NCI-H748 (cell line): ENCODE measurements around the gene PLCL2.
A peak's percentile ranks its signal among the peaks of the same experiment; 100 is the strongest.
"Not testable (repeated sequence)": the region's sequence is repeated elsewhere in the genome, so short reads cannot be mapped to it uniquely, and the experiment has no call there.

ENCODE experiments used
- DNase-seq: peaks from one replicate; lab custom pipeline; 2025; ENCODE audit not compliant: unreplicated experiment; lab: John Stamatoyannopoulos, UW

The PLCL2 gene

DNA sequence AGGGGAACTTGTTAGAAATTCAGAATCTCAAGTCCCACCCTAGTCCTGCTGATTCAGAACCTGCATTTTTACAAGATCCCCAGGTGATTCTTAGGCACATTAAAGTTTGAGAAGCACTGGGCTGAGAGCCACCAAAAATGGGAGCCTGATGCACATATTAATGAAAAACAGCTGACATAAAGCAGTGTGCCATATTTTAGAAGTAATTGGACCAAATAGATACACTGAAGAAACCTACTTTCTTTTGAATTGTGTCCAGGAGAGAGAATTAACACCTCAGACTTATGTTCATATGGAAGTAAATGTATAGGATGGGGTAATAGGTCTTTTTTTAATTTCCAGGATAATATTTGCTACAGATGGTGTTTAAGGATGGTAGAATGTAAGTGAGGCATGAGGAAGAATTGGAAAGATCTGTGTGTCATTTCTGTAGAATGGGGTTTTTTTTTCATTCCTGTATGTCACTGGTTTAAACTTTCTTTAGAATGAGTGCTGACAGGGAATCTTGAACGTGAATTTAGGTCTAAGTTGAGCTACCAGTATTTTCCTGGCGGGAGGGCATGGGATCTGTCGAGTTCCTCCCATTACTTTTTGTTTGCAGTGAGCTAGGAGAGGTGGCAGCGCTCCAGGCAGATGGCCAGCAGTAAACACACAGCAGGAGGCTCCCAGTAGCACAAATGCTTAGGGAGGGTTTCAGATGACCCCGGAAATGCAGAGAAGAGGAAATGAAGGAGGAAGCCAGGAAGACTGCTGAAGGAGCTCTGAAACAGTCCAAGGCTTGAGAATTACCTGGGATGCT lies 185.6 kb downstream of the PLCL2 start:
- peak; percentile 51 for DNase-seq

DNA sequence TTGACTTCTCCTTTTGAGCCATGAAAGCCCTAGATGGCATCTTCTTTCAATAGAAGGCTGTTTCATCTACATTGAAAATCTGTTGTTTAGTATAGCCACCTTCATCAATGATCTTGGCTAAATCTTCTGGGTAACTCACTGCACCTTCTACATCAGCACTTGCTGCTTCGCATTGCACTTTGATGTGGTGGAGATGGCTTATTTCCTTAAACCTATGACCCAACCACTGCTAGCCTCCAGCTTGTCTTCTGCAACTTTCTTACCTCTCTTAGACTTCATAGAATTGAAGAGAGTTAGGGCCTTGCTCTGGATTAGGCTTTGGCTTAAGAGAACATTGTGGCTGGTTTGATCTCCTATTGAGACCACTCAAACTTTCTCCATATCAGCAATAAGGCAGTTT lies 189.8 kb downstream of the PLCL2 start:
- no peak for DNase-seq

GRCh38 chr3:17075358-17075757 lies 190.6 kb downstream of the PLCL2 start:
- DNase-seq, result no peak

GRCh38 chr3:17075907-17076306 lies 191.2 kb downstream of the PLCL2 start:
- DNase-seq, result no peak

GRCh38 chr3:17076940-17077605 lies 192.3 kb downstream of the PLCL2 start:
- no peak for DNase-seq

DNA sequence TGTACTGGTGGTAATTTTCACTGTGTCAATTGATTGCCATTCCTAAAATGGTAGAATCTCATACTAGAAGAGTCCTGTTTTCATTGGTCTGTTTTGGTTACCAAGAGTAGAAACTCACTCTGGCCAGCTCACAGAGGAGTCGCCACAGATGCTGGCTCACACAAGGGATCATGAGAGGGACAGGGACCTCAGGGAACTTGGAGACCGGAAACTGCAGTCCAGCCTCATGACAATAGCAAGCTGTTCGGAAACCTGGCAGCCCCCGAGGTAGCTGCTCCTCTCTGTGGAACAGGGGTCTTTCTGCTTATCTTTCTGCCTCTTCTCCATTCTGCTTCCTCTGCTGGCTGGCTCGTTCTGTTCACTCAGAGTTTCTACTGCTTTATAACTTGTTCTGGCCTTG lies 192.9 kb downstream of the PLCL2 start:
- DNase-seq, result no peak

DNA sequence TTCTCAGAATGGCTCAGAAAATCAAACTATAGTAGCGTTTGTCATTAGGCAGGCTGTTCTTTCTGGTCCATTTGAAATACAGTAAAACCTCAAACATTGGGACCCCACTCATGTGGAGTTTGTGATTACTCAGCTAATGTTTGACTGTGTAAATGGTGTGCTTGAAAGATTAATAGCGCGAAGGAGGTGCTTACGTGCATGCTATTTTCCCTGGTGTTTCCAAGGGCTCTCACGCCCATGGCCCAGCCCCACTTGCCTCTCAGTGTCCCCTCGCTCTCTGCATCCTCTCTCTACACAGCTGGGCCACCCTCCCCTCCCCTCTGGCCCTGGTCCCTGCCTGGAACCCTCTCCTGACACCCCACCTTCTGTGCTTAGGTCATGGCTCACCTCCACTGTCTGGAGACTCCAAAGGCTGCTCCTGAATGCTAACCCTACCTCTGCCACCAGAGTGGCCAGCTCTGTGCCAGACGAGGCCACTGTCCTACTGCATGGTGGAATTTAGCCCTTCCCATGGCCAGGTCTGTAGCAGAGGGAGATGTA lies 194.2 kb downstream of the PLCL2 start:
- peak; percentile 43 for DNase-seq

DNA sequence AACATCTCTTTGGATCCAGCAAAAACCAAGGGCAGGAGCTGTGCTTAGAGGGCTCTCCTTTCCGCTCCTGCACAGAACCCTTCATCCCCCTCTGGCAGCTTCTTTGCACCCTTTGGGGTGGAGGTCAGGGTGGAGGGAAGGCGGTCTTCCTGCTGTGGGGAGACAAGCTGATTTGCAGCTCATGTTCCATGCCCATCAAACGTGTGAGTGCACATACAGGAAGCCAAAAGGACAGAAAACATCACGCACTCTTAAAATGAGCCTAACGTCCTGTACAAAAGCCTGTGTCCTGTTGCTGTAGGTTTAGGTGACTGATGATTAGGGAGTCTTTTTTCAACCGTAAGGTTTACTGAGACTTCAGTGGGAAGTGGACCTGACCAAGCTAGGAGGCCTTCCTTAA lies 195.2 kb downstream of the PLCL2 start:
- no peak for DNase-seq

- no peak for DNase-seq
These were observed 196.8 kb downstream of the PLCL2 start for GRCh38 chr3:17081520-17081919.

GRCh38 chr3:17087509-17087908 lies 202.8 kb downstream of the PLCL2 start:
- no peak for DNase-seq

DNA sequence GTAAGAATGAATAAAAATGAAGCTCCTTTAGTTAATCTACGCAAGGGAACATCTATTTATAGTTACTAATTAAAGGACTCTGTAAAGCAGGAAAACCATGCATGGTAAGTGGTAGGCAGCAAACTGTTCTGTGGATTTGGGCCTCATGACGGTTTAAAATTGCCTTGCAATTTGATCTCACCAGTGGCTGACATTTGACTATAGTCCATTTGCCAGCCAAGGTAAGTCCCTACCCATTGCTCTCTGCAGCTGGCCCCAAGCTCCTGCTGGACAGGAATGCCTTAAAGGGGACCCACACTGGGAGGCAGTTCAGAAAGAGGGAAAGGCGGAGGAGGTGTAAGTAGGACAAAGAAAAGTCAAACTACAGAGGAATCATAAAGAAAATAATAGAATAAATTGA lies 203.3 kb downstream of the PLCL2 start:
- no peak for DNase-seq

DNA sequence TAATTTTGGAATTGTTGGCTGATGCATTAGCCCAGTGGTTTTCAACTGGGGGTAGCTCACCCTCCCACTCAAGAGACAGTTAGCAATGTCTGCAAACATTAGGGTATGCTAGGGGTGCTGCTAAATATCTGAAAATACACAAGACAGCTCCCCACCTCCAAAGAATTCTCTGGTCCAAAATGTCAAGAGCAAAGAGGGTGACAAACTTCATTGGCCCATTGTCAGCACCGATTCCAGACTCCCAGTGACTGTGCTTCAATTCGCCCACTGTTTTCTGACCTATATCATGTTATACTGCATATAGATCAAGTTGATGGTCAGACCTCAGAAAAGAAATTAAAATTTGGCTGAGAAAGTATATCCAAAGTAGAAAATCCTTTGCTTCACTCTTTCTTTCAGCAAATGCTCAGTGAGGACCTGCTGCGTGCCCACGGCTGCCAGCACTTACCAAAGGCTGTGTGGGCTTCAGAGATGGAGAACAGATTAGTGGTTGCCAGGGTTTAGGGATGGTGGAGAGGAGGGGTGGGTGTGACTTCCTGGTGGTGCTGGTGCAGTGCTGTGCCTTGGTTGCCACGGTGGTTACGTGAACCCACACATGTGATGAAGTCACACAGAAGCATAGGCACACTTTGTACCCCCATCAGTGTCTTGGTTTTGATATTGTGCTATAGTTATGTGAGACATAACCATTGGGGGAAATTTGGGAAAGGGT lies 204.0 kb downstream of the PLCL2 start:
- no peak for DNase-seq

GRCh38 chr3:17089314-17089700 lies 204.6 kb downstream of the PLCL2 start:
- no peak for DNase-seq

- no peak for DNase-seq
These were observed 205.7 kb downstream of the PLCL2 start for GRCh38 chr3:17090280-17090983.

DNA sequence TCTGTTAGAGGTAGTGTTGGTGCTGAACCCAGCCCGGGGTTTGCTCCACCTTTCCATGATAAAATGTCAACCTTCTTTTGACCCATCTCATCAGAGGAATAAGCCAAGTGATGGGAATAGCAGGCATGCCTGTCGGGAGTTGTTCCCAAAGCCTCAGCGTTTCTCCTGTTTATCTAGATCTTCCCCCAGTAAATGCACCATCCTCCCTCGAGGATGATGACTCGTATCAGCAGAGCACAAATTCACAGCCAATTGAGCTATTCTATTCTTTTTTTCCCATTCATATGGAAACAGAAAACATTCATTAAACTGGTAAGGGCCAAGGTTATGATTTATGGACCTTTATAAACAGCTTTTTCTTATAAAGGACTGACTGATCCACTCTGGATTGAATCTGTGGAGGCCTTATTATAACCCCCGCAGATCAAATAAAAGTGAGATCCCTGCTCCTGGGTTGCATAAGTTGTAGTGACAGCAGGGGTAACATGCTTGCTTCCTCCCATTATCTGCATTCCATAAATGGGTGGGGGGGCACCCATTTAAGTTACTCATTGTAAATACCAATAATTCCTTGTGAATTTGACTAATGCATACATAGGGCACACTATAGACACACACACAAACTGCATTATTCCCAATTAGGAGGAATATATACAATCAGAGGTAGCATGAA lies 207.3 kb downstream of the PLCL2 start:
- no peak for DNase-seq

DNA sequence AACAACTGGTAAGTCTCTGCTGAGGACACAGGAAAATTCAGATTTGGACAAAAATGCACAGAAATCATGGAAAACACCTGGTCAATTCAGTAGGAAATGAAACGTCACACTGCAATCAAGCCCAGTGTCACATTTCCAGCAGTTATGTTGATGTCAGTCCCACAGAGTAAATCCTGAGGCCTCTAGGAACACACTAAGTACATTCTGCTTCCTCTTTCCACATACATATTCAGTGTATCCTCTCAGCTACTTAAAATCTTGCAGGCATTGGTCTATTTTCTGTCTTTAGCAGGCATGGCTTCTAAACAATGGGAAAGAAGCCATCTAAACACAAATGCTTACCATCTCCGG lies 207.8 kb downstream of the PLCL2 start:
- no peak for DNase-seq

DNA sequence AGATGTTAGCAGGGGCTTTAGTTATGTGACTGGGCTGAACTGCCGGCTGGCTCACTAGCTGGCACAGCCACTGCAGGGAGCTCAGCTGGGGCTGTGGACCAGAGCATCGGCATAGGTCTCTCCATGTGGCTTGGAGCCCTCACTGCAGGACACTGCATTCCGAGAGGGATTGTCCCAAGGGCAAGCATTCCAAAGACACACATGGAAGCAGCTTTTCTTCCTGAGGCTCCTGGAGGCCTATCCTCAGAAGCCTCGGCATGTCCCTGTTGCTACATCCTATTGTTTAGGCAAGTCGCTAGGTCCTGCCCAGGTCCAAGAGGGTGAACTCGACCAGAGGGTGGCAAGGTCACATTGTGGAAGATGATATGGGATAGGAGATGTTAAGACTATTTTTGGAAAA lies 209.8 kb downstream of the PLCL2 start:
- DNase-seq, result no peak

- no peak for DNase-seq
These were observed 218.8 kb downstream of the PLCL2 start for GRCh38 chr3:17103579-17103978.

DNA sequence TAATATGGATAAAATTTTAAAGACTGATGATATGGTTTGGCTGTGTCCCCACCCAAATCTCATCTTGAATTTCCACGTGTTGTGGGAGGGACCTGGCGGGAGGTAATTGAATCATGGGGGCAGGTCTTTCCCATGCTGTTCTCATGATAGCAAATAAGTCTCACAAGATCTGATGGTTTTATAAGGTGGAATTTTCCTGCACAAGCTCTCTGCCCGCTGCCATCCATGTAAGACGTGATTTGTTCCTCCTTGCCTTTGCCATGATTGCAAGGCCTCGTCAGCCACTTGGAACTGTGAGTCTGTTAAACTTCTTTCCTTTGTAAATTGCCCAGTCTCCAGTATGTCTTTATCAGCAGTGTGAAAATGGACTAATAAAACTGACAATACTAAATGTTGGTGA lies 222.0 kb downstream of the PLCL2 start:
- DNase-seq, result not testable (repeated sequence)

DNA sequence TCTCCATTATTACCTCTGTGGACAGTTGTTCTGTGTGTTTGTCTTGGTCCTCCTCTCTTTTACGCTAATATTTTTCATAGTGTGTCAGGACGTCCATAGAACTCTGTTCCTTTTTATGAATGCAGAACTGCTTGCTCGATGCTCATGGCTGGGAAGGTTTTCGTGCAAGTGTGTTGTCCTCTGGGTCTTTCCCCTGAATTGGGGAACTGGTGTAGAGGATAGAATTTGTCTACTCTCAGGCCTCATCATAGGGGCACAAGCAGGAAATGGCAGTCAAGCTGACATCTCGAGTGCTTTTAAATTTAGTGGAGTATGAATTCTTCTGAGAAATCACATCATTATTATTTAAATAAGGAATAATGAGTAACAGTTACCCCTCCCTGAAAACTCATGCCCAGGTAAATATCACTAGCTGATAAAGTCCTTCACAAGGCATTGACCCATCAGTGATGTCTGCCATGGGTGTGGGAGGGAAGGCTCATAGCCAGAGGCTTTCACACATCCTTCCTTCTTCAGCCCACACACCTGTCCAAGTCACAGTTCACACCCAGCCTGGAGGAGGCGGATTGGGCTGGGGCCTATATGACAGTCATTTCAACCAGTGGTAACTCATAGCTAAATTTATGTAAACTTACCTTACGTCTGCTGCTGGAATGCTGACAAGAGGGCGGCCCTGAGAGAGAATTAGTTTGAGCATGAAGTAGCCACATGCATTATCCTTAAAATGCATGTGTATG lies 226.1 kb downstream of the PLCL2 start:
- no peak for DNase-seq
